PC-9 (cell line): ENCODE measurements around the gene COL25A1. TPM values are rescaled to one million over a fixed set of nuclear protein-coding genes. Genes with fewer than 3 reads are reported as not detected.

Experiments
- BruUV-seq: library from RNA; stranded (reverse); fragments of 400-500 nt; replicated peaks from 2 replicates; lab custom pipeline; 2021; lab: Mats Ljungman, UMichigan
- CTCF ChIA-PET: fragments of 300-600 bp; sonication (Branson Sonifier 250); formaldehyde crosslinking; loops from one replicate; lab custom pipeline; 2022; ENCODE audit warnings: antibody characterized with exemption; lab: Charles Lee
- POLR2A ChIA-PET: fragments of 300-600 bp; sonication (Branson Sonifier 250); formaldehyde crosslinking; loops from one replicate; lab custom pipeline; 2022; ENCODE audit warnings: antibody characterized with exemption; ENCODE audit not compliant: unreplicated experiment; lab: Charles Lee
- DNase-seq, 2 experiments: peaks; one replicate each; pipeline versions ENCODE4 v3.0.0 to v3.0.0-alpha.2; 2015 to 2022; ENCODE audit warnings: mixed read lengths in 1 of 2
- H2AFZ ChIP-seq: fragments of 200-600 bp; sonication (generic); 2 replicates; pipeline ENCODE4 v1.8.1; 2017; ENCODE audit warnings: antibody characterized with exemption
- H3F3A ChIP-seq: fragments of 200-600 bp; sonication (generic); 2 replicates; pipeline ENCODE4 v1.8.1; 2017; ENCODE audit warnings: antibody characterized with exemption, mild to moderate bottlenecking, low read depth; ENCODE audit not compliant: insufficient read depth
- H3K27ac ChIP-seq: fragments of 200-600 bp; sonication (generic); 2 replicates; pipeline ENCODE4 v1.6.1; 2016; ENCODE audit warnings: mixed run types
- H3K27me3 ChIP-seq: fragments of 200-600 bp; sonication (generic); 2 replicates; pipeline ENCODE4 v1.6.1; 2016; ENCODE audit warnings: low read depth, mixed run types; ENCODE audit not compliant: insufficient read depth
- H3K36me3 ChIP-seq: fragments of 200-600 bp; sonication (generic); 2 replicates; pipeline ENCODE4 v1.6.1; 2016; ENCODE audit warnings: low read depth, mixed run types
- H3K4me1 ChIP-seq: fragments of 200-600 bp; sonication (generic); replicated peaks from 2 replicates; pipeline ENCODE4 v1.6.1; 2016; ENCODE audit warnings: mixed run types; ENCODE audit not compliant: insufficient read depth
- H3K4me2 ChIP-seq: fragments of 200-600 bp; sonication (generic); 2 replicates; pipeline ENCODE4 v1.6.1; 2017; ENCODE audit warnings: mixed run types
- H3K4me3 ChIP-seq: fragments of 200-600 bp; sonication (generic); 2 replicates; pipeline ENCODE4 v1.6.1; 2016; ENCODE audit warnings: mixed run types
- H3K79me2 ChIP-seq: fragments of 200-600 bp; sonication (generic); 2 replicates; pipeline ENCODE4 v1.6.1; 2017; ENCODE audit warnings: low read depth, mixed run types
- H3K9me2 ChIP-seq: fragments of 200-600 bp; sonication (generic); 2 replicates; pipeline ENCODE4 v1.8.1; 2017; ENCODE audit warnings: mild to moderate bottlenecking; ENCODE audit not compliant: insufficient read depth
- H3K9me3 ChIP-seq: fragments of 200-600 bp; sonication (generic); 2 replicates; pipeline ENCODE4 v1.8.1; 2016; ENCODE audit warnings: low read depth; ENCODE audit not compliant: insufficient read depth
- H4K20me1 ChIP-seq: fragments of 200-600 bp; sonication (generic); 2 replicates; pipeline ENCODE4 v1.8.1; 2017; ENCODE audit not compliant: insufficient read depth
- CTCF ChIP-seq: fragments of 200-600 bp; sonication (generic); conservative IDR thresholded peaks from 2 replicates; pipeline ENCODE4 v1.6.1; 2017; ENCODE audit warnings: mixed run types, antibody characterized with exemption, mild to moderate bottlenecking, moderate library complexity
- EZH2 ChIP-seq: fragments of 200-600 bp; sonication (generic); IDR thresholded peaks from 2 replicates; pipeline ENCODE4 v1.8.0; 2017; ENCODE audit warnings: antibody characterized with exemption, low read depth
- intact Hi-C: fragments of 100-400 bp; cut with micrococcal nuclease; formaldehyde crosslinking; loops from one replicate; pipeline ENCODE4 v1.10.0; 2022; ENCODE audit not compliant: unreplicated experiment
- total RNA-seq: library from RNA; stranded (reverse); gene quantifications from 2 replicates; pipeline ENCODE4 v1.2.3, GENCODE V29; 2021

The COL25A1 gene
- total RNA-seq, 1 experiment from 2014 or later = not detected

GRCh38 chr4:109125084-109125483 lies 177.4 kb downstream of the COL25A1 start:
- H3K9me3 ChIP-seq = no peaks in the 10 kb centered on the region
- no peak for DNase-seq
- H3F3A ChIP-seq = no peaks in the 10 kb centered on the region
- no TSS peak for BruUV-seq
- H3K4me1 ChIP-seq = no peaks in the 10 kb centered on the region
- no peak overlapping the region for H3K4me2 ChIP-seq
- CTCF ChIA-PET = no interaction called here
- no peak overlapping the region for H2AFZ ChIP-seq
- no peaks in the 10 kb centered on the region for H3K27me3 ChIP-seq
- POLR2A ChIA-PET = no interaction called here
- H3K9me2 ChIP-seq = no peaks in the 10 kb centered on the region
- no peaks in the 10 kb centered on the region for H3K36me3 ChIP-seq
- no peaks in the 10 kb centered on the region for H3K79me2 ChIP-seq
- intact Hi-C loops = no loop called here
- H3K27ac ChIP-seq = no peak overlapping the region
- no peak for TF ChIP-seq EZH2
- TF ChIP-seq CTCF = no peak
- H4K20me1 ChIP-seq = no peaks in the 10 kb centered on the region
- no peak overlapping the region for H3K4me3 ChIP-seq

- BruUV-seq = no TSS peak
- intact Hi-C loops = no loop called here
- ChIA-PET CTCF (no interaction called here), POLR2A (no interaction called here)
- TF ChIP-seq EZH2 (no peak), CTCF (no peak)
- Histone ChIP-seq H3K27ac (no peak overlapping the region), H3K4me3 (no peak overlapping the region), H3K4me2 (no peak overlapping the region), H3K79me2 (no peaks in the 10 kb centered on the region), H4K20me1 (no peaks in the 10 kb centered on the region), H3K9me2 (no peaks in the 10 kb centered on the region), H2AFZ (no peak overlapping the region), H3K4me1 (no peaks in the 10 kb centered on the region), H3K9me3 (no peaks in the 10 kb centered on the region), H3F3A (no peaks in the 10 kb centered on the region), H3K36me3 (no peaks in the 10 kb centered on the region), H3K27me3 (no peaks in the 10 kb centered on the region)
- DNase-seq = no peak
Observed at GRCh38 chr4:109123951-109124350, 178.5 kb downstream of the COL25A1 start.

- H3K9me3 ChIP-seq = no peaks in the 10 kb centered on the region
- H3K79me2 ChIP-seq = no peaks in the 10 kb centered on the region
- H3K9me2 ChIP-seq = no peaks in the 10 kb centered on the region
- no peaks in the 10 kb centered on the region for H3F3A ChIP-seq
- no peak for DNase-seq
- H3K36me3 ChIP-seq = no peaks in the 10 kb centered on the region
- no peaks in the 10 kb centered on the region for H3K27me3 ChIP-seq
- no peaks in the 10 kb centered on the region for H3K4me1 ChIP-seq
- BruUV-seq = no TSS peak
- H3K4me2 ChIP-seq = no peak overlapping the region
- intact Hi-C loops = no loop called here
- CTCF ChIA-PET = no interaction called here
- H4K20me1 ChIP-seq = no peaks in the 10 kb centered on the region
- H3K4me3 ChIP-seq = no peak overlapping the region
- H2AFZ ChIP-seq = no peak overlapping the region
- H3K27ac ChIP-seq = no peak overlapping the region
- POLR2A ChIA-PET = no interaction called here
- no peak for TF ChIP-seq CTCF
Observed at GRCh38 chr4:109121561-109121960, 180.9 kb downstream of the COL25A1 start.
